CD4-positive, alpha-beta T cell (primary cell): Measurements from ENCODE around the gene MYOF. TPM values are rescaled to one million over a fixed set of nuclear protein-coding genes. Genes with fewer than 3 reads are reported as not detected.

ENCODE experiments used
- ATAC-seq: fragments of 200-7000 bp; cut with Tn5 transposase; one replicate; pipeline ENCODE4 v1.10.0; 2022; ENCODE audit warnings: mild to moderate bottlenecking; ENCODE audit not compliant: poor library complexity
- CTCF ChIA-PET: fragments of 350-600 bp; sonication (Branson Sonifier 250); formaldehyde crosslinking; loops from one replicate; lab custom pipeline; 2021; ENCODE audit warnings: antibody characterized with exemption, inconsistent platforms; lab: Charles Lee
- POLR2A ChIA-PET: fragments of 350-600 bp; sonication (Branson Sonifier 250); formaldehyde crosslinking; loops from one replicate; lab custom pipeline; 2021; ENCODE audit warnings: antibody characterized with exemption, inconsistent platforms; lab: Charles Lee
- DNase-seq, 14 experiments: peaks; one replicate each; pipeline ENCODE4 v3.0.0-alpha.2; 2013 to 2020; ENCODE audit warnings: mixed read lengths in 2 of 14
- H3K27ac ChIP-seq, 2 donors: one replicate each; pipeline versions ENCODE4 v1.5.1 to v1.7.0; 2013; ENCODE audit warnings: low read length in 2 of 2, low read depth in 1 of 2, mild to moderate bottlenecking in 1 of 2
- H3K27me3 ChIP-seq, 2 experiments: 1 replicate in 1 of 2; 2 replicates in 1 of 2; pipeline versions ENCODE4 v1.6.1 to v1.7.0; 2013; ENCODE audit warnings: low read length in 2 of 2, control low read depth in 1 of 2, mild to moderate bottlenecking in 1 of 2, moderate library complexity in 1 of 2; ENCODE audit not compliant: insufficient read depth in 2 of 2, control insufficient read depth in 1 of 2
- H3K36me3 ChIP-seq: one replicate; pipeline ENCODE4 v1.6.1; 2013; ENCODE audit warnings: low read length, control low read depth; ENCODE audit not compliant: insufficient read depth
- H3K4me1 ChIP-seq: one replicate; pipeline ENCODE4 v1.6.1; 2013; ENCODE audit warnings: low read length, control low read depth; ENCODE audit not compliant: insufficient read depth
- H3K4me3 ChIP-seq: one replicate; pipeline ENCODE4 v1.5.1; 2013; ENCODE audit warnings: mild to moderate bottlenecking, low read length, moderate library complexity
- H3K9me3 ChIP-seq, 2 experiments: 1 replicate in 1 of 2; 2 replicates in 1 of 2; pipeline versions ENCODE4 v1.6.1 to v1.7.0; 2013; ENCODE audit warnings: low read length in 2 of 2, mild to moderate bottlenecking in 2 of 2, control low read depth in 1 of 2, moderate library complexity in 1 of 2; ENCODE audit not compliant: control insufficient read depth in 1 of 2, insufficient read depth in 1 of 2
- H3K27ac Mint-ChIP-seq: one replicate; pipeline ENCODE4 v1.8.0; 2020; ENCODE audit warnings: mixed read lengths
- H3K27me3 Mint-ChIP-seq: one replicate; pipeline ENCODE4 v1.8.0; 2021; ENCODE audit warnings: mixed read lengths
- H3K36me3 Mint-ChIP-seq: one replicate; pipeline ENCODE4 v1.8.0; 2021; ENCODE audit warnings: low read depth, mixed read lengths
- H3K4me1 Mint-ChIP-seq: one replicate; pipeline ENCODE4 v1.8.0; 2021; ENCODE audit warnings: low read depth, mixed read lengths
- H3K4me3 Mint-ChIP-seq: one replicate; pipeline ENCODE4 v1.8.0; 2020; ENCODE audit warnings: mild to moderate bottlenecking, mixed read lengths
- H3K9me3 Mint-ChIP-seq: one replicate; pipeline ENCODE4 v1.8.0; 2020; ENCODE audit warnings: mixed read lengths
- CTCF ChIP-seq: fragments of 200-600 bp; IDR thresholded peaks from one replicate; pipeline ENCODE4 v1.8.0; 2022; ENCODE audit warnings: antibody characterized with exemption, mild to moderate bottlenecking
- intact Hi-C, 2 experiments: fragments of 100-400 bp; cut with DNase I in 1 of 2; cut with micrococcal nuclease in 1 of 2; formaldehyde crosslinking; loops; one replicate each; pipeline versions ENCODE4 v1.15.1 to v1.9.0; 2023 to 2025; cut with DNase I, micrococcal nuclease
- total RNA-seq, 174 experiments: library from RNA in 2 of 174; stranded (reverse) in 2 of 174; gene quantifications; one replicate each; pipeline ENCODE4 v1.2.3 and lab custom pipeline; 2021 to 2026

The MYOF gene
- total RNA-seq, 2 experiments from 2014 or later: 0.14 to 0.27 TPM

GRCh38 chr10:93299195-93299594 lies 182.9 kb downstream of the MYOF start:
- Mint-ChIP-seq H3K4me1 (no peaks in the 10 kb centered on the region), H3K4me3 (no peak overlapping the region), H3K36me3 (no peaks in the 10 kb centered on the region), H3K27ac (no peak overlapping the region), H3K27me3 (no peaks in the 10 kb centered on the region), H3K9me3 (no peaks in the 10 kb centered on the region)
- DNase-seq (no peak), ATAC-seq (no peak)
- intact Hi-C loops: no loop called here
- Histone ChIP-seq H3K9me3 (no peaks in the 10 kb centered on the region), H3K36me3 (no peaks in the 10 kb centered on the region), H3K27me3 (no peaks in the 10 kb centered on the region), H3K4me1 (no peaks in the 10 kb centered on the region), H3K4me3 (no peak overlapping the region), H3K27ac (no peak overlapping the region)
- TF ChIP-seq CTCF: no peak
- POLR2A ChIA-PET: interaction anchor here (0.5 kb wide), 1 partner anchor 34 kb away, joined by 3 read pairs; no protein-coding TSS in a partner anchor
- CTCF ChIA-PET: no interaction called here

- Mint-ChIP-seq H3K4me3 (no peak overlapping the region), H3K36me3 (no peaks in the 10 kb centered on the region), H3K4me1 (no peaks in the 10 kb centered on the region), H3K9me3 (no peaks in the 10 kb centered on the region), H3K27ac (no peak overlapping the region), H3K27me3 (no peaks in the 10 kb centered on the region)
- H3K4me3 ChIP-seq: no peak overlapping the region
- POLR2A ChIA-PET: no interaction called here
- no peak for DNase-seq
- H3K27me3 ChIP-seq: no peaks in the 10 kb centered on the region
- CTCF ChIA-PET: no interaction called here
- no peaks in the 10 kb centered on the region for H3K4me1 ChIP-seq
- TF ChIP-seq CTCF: no peak
- intact Hi-C loops: no loop called here
- no peaks in the 10 kb centered on the region for H3K9me3 ChIP-seq
- no peak for ATAC-seq
- no peak overlapping the region for H3K27ac ChIP-seq
- H3K36me3 ChIP-seq: no peaks in the 10 kb centered on the region
These were observed 186.0 kb downstream of the MYOF start for GRCh38 chr10:93296151-93296550.

GRCh38 chr10:93293999-93294398 lies 188.1 kb downstream of the MYOF start:
- no peak overlapping the region for H3K4me3 ChIP-seq
- intact Hi-C loops: no loop called here
- no peaks in the 10 kb centered on the region for H3K4me1 ChIP-seq
- Mint-ChIP-seq H3K9me3 (no peaks in the 10 kb centered on the region), H3K4me3 (no peak overlapping the region), H3K36me3 (no peaks in the 10 kb centered on the region), H3K27me3 (no peaks in the 10 kb centered on the region), H3K27ac (no peak overlapping the region), H3K4me1 (no peaks in the 10 kb centered on the region)
- no peak overlapping the region for H3K27ac ChIP-seq
- H3K9me3 ChIP-seq: no peaks in the 10 kb centered on the region
- TF ChIP-seq CTCF: no peak
- no peaks in the 10 kb centered on the region for H3K27me3 ChIP-seq
- no peaks in the 10 kb centered on the region for H3K36me3 ChIP-seq
- ChIA-PET CTCF (no interaction called here), POLR2A (no interaction called here)
- ATAC-seq (no peak), DNase-seq (no peak)
